Measurements from ENCODE around the gene CTSW. TPM values are rescaled to one million over a fixed set of nuclear protein-coding genes. Genes with fewer than 3 reads are reported as not detected.

The CTSW gene
- total and polyA plus RNA-seq, 2 donors, result 0.98 to 2.7 TPM

DNA sequence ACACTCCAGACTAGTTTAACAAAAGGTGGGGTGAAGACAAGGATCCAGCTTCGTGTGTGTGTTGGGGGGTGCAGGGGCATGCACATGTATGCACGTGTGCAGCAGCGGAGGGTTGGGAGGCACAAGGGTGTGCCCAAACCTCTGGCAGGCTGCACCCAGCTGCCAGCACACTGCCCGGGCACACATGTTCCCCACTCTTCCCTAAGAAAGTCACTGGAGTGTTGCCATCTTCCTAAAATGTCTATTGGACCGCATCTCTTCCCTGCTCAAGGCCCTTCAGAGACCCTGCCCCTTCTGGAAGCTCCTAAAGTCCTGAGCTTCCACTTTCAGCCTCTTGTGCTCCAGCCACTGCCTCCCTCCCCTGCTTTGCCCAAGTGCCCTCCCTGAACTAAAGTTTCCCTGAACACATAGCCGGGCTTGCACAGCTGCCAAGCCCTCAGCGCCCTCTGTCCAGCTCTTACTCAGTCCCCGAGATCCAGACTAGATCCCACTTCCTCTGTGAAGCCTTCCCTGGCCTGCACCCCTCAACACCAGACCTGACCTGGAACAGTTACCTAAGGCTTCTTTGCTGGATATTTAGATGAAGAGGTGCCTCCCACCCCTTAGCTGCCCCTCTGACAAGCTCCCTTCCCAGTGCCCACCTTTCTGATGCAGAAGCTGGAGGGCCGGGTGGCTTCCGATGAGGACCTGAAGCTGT is 27.7 kb upstream of the CTSW start:
- Histone ChIP-seq H3K27ac (ENCODE audit: low read depth) (no peak overlapping the region), H3K4me1 (ENCODE audit: insufficient read depth) (no peaks in the 10 kb centered on the region), H3K36me3 (ENCODE audit: insufficient read depth) (peaks cover 5% of the 10 kb centered on the region), H3K4me3 (ENCODE audit: low read depth, low read length) (no peak overlapping the region)
- DNase-seq (ENCODE audit: extremely low spot score), result no peak
- WGBS, result 85% methylated on average over 10 of the region's 10 CpGs

DNA sequence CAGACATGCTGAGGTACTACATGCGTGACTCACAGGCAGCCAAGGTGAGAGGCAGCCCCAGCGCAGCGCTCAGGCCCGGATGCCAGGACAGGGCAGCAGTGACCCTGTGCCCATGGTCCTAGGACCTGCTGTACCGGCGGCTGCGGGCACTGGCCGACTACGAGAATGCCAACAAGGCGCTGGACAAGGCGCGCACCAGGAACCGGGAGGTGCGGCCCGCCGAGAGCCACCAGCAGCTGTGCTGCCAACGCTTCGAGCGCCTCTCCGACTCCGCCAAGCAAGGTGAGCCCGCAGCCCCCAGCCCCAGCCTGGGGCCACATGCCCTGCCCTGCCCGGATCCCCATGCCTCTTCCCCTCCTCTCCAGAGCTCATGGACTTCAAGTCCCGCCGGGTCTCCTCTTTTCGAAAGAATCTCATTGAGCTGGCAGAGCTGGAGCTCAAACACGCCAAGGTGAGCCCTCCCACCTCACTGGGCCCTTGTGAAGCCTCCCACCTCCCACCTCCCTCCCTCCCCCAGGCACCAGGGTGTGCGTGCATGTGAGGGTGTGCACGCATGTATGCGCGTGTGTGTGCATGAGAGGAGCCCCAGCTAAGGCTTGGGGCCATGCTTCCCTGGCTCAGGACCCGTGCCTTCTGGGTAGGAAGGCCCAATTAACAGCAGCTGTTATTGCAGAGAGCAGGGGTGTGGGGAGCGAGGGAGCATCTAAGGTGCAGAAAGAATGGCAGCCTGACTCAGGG is 27.0 kb upstream of the CTSW start:
- peaks cover 5% of the 10 kb centered on the region for H3K36me3 ChIP-seq (ENCODE audit: insufficient read depth)
- WGBS, result 91% methylated on average over 33 of the region's 33 CpGs
- no peak for DNase-seq (ENCODE audit: extremely low spot score)
- no peak overlapping the region for H3K4me3 ChIP-seq (ENCODE audit: low read depth, low read length)
- no peaks in the 10 kb centered on the region for H3K4me1 ChIP-seq (ENCODE audit: insufficient read depth)
- no peak overlapping the region for H3K27ac ChIP-seq (ENCODE audit: low read depth)

DNA sequence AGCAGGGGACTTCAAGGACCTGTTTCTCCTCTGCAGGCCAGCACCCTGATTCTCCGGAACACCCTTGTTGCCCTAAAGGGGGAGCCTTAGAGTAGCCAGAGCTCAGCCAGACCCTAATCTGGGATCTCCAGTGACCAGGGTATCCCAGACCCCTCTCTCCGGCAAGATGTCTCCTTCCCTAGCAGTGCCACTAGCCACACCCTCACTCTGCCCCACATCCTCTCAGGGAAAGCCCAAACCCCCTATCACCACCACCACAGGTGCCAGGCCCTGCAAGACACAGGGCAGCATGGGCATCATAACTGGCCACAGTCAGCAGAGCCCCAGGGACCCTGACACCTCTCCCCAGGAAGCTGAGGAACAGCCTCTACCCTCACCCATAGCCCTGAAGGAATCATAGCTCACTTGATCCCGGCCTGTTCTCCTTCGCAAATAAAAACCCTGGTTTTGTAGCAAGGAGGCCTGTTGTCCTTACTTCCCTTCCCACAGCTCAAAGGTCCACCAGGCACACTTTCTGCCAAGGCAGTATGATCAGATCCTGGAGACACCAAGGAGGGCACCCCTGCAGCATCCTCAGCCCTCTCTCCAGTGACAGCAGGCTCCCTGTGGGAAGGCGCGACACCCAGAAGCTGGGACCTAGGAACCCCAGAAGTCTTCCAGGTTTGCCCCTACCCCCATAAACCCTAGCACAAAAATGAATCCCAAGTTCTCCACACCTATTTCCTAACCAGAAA is 26.2 kb upstream of the CTSW start:
- 87% methylated on average over 6 of the region's 6 CpGs for WGBS
- no peaks in the 10 kb centered on the region for H3K4me1 ChIP-seq (ENCODE audit: insufficient read depth)
- peaks cover 5% of the 10 kb centered on the region for H3K36me3 ChIP-seq (ENCODE audit: insufficient read depth)
- no peak for DNase-seq (ENCODE audit: extremely low spot score)
- H3K27ac ChIP-seq (ENCODE audit: low read depth), result no peak overlapping the region
- H3K4me3 ChIP-seq (ENCODE audit: low read depth, low read length), result no peak overlapping the region

DNA sequence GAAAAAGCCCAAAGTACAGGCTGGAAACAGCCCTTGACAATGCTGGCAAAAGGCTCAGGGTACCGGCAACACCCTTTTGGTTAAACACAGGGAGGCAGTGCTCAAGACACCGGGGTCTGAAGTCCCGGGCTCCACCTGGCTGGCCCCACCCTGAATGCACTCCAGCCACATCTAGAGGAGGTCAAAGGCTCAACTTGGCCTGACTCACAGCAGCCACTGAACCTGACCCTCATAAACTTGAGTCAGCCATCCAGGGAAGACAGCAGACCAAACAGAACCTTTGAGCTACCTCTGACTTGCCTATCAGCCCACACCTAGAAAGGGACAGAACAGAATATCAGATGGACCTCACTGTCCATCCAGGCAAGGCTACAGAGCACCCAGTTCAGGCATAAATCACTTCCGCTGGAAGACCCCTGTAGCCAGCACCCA is 25.5 kb upstream of the CTSW start:
- Histone ChIP-seq H3K27ac (ENCODE audit: low read depth) (no peak overlapping the region), H3K4me3 (ENCODE audit: low read depth, low read length) (no peak overlapping the region), H3K4me1 (ENCODE audit: insufficient read depth) (no peaks in the 10 kb centered on the region), H3K36me3 (ENCODE audit: insufficient read depth) (peaks cover 5% of the 10 kb centered on the region)
- 89% methylated on average over 4 of the region's 4 CpGs for WGBS
- DNase-seq (ENCODE audit: extremely low spot score), result no peak

DNA sequence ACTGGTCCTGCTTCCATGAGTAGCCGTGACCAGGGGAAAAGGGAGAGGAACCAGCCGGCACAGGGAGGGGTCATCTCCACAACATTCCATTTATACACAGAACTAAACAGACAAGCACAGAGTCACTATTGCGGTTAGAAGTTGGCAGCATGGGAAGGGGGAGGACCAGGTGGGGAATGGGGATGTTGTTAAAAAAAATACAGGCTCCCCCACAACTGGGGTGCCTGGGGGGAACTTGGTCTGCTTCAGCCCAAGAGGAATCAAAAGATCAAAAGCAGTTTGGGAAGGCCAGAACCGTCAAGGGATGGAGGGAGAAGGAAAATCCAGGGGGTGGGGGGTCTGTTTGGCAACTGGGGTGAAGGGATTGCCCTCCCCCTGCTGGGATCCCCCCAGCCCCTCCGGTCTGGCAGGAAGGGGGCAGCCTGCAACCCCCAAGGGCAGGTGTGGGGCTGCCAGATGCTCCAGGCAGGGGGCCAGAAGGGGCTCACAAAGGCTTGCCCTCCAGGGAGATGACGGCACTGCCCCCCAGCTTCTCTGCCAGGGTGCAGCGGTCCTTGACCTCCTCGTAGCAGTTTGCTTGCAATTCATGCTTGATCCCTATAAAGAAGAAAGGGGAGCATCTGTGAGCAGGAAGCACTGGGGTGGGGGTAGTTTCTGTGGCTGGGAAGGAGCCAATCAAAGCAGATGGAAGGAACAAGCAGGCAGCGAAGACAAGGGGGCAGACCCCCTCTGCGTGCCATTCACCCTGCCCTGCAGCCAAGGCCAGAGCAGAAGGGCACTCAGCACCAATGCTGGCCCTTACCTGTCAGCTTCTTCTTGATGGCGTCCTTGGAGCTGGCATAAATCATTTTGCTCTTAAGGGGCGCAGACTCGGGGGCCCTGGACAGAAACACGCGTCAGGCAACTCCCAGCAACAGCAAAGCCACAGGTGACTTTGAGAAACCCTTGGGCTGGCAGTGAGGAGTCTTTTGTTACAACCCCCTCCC is 24.5 kb upstream of the CTSW start:
- Histone ChIP-seq H3K27ac (ENCODE audit: low read depth) (no peak overlapping the region), H3K4me1 (ENCODE audit: insufficient read depth) (no peaks in the 10 kb centered on the region), H3K36me3 (ENCODE audit: insufficient read depth) (peaks cover 5% of the 10 kb centered on the region), H3K4me3 (ENCODE audit: low read depth, low read length) (no peak overlapping the region)
- WGBS, result 71% methylated on average over 15 of the region's 15 CpGs
- no peak for DNase-seq (ENCODE audit: extremely low spot score)

DNA sequence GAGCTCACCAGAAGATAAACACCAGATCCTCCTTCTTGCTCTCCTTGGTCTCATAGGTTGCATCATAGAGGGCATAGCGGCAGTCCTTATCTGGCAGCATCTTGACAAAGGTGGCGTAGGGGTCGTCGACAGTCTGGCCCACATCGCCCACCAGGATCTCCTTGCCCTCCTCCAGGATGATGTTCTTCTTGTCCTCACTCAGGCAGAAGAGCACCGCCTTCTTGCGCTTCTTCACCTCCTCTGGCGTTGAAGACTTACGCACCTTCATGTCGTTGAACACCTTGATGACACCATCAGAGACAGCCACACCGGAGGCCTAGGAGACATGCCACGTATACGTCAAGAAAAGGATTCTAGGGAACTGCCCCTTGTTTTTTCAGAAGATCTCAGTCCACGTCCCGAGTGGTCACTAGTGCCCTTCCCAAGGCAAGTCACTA is 23.7 kb upstream of the CTSW start:
- no peak overlapping the region for H3K4me3 ChIP-seq (ENCODE audit: low read depth, low read length)
- 78% methylated on average over 15 of the region's 15 CpGs for WGBS
- H3K36me3 ChIP-seq (ENCODE audit: insufficient read depth), result peaks cover 5% of the 10 kb centered on the region
- no peak overlapping the region for H3K27ac ChIP-seq (ENCODE audit: low read depth)
- no peak for DNase-seq (ENCODE audit: extremely low spot score)
- H3K4me1 ChIP-seq (ENCODE audit: insufficient read depth), result no peaks in the 10 kb centered on the region

DNA sequence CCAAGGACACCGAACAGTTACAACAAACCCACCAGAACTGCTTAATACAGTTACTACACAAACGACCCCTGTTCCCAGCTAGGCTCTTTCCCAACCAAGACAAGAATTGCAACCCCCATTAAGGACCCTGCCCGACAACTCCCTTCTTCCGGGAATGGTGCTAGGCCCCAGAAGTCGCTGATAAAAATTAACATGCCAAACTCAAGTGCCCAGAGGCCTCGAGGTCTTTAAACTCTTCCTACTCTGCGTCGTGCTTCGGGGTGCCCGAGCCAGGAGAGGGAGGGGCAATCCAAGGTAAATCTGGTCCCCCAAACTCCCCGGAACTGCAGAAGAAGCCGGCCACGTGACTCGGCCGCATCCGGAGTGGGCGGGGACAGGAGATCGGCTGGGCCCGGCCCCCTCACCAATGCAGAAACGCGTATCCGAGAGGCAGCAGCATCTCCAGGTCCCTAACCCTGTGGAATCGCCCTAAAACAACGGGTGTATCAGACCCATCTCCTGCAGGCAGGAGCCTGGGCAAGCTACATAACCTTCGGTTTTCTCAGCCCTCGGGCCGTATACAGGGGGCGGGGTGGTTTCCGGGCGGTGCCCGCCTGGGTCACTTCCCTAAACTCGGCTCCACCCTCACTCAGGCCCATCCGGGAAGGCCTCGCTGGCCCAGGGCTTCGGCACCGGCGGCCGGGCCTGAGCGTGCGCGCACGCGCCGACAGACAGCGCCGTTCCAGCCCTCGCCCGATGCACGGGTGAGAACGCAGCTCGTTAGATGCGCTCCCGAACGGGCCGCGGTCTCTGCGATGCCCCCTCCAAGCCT is 22.7 kb upstream of the CTSW start:
- Histone ChIP-seq H3K36me3 (ENCODE audit: insufficient read depth) (peaks cover 5% of the 10 kb centered on the region), H3K27ac (ENCODE audit: low read depth) (peak overlapping the region; percentile 93), H3K4me3 (ENCODE audit: low read depth, low read length) (peak overlapping the region; percentile 91), H3K4me1 (ENCODE audit: insufficient read depth) (no peaks in the 10 kb centered on the region)
- DNase-seq (ENCODE audit: extremely low spot score), result no peak
- WGBS, result 1% methylated on average over 57 of the region's 57 CpGs

DNA sequence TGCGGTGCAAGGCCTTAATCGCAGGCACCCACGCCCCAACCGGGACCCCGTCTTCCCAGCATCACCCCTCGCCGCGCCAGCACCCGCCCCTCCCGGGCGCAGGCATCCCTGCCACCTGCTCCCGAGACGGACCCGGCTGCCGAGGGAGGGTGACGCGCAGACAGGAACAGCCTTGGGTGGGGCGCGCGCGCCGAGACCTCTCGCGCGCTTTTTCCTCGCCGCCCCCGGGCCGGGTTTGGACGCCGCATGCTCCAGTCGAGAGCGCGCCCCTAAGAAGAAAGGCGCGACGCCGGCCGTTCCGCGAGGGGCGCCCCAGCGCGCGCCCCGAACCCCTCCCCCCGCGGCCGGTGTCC is 22.2 kb upstream of the CTSW start:
- Histone ChIP-seq H3K27ac (ENCODE audit: low read depth) (peak overlapping the region; percentile 93), H3K4me3 (ENCODE audit: low read depth, low read length) (peak overlapping the region; percentile 91), H3K36me3 (ENCODE audit: insufficient read depth) (peaks cover 3% of the 10 kb centered on the region), H3K4me1 (ENCODE audit: insufficient read depth) (no peaks in the 10 kb centered on the region)
- no peak for DNase-seq (ENCODE audit: extremely low spot score)
- under 1% methylated on average over 48 of the region's 49 CpGs for WGBS

DNA sequence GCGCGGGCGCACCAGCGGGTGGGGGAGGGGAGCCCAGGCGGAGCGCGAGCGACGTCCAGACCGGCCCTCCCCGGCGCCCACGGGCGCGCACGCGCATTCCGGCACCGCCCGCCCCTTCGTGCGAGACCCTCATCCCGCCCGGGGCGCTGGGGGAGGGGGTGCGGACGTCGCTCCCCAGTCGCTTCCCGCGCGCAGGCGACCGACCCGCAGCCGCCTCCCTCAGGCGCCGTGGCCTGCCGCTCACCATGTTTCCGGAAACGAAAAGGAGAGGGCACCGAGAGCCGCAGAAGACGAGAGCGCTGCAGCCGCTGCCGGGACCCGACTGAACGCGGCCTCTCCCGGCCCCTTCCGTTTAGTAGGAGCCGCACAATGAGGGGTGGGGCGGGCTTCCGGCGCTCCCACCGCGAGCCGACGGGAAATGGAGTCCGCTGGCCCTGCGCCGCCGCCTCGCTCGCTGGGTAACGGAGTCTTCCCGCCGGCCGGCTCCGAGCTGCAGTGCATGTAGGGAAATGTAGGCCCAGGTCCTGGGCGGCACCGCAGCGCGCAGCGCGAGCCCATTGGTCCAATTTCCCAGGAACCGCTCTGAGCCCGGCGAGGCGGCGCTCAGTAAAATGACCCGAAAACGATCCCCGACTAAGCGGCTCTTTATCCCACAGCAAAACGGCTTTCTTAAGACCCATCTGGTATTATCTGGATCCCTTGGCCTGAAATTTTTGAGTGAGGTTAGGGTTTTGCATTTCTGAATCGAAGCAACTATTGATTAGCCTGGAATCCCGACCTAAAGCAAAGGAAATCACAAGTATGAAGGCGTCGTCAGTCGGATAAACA is 21.6 kb upstream of the CTSW start, which contains the start of gene CFL1:
Gene CFL1, minus strand, starts transcription at position 328 of the 828 bp plus-strand sequence. Its CDS starts 81 bp downstream, at position 247.
- H3K4me1 ChIP-seq (ENCODE audit: insufficient read depth), result no peaks in the 10 kb centered on the region
- peak within 1 kb of the TSS; percentile 95 for H3K27ac ChIP-seq (ENCODE audit: low read depth)
- peak within 1 kb of the TSS; percentile 91 for H3K4me3 ChIP-seq (ENCODE audit: low read depth, low read length)
- under 1% methylated on average over 92 of the region's 92 CpGs for WGBS
- DNase-seq (ENCODE audit: extremely low spot score), result peak; percentile 91
- no peaks in the 10 kb centered on the region for H3K36me3 ChIP-seq (ENCODE audit: insufficient read depth)

DNA sequence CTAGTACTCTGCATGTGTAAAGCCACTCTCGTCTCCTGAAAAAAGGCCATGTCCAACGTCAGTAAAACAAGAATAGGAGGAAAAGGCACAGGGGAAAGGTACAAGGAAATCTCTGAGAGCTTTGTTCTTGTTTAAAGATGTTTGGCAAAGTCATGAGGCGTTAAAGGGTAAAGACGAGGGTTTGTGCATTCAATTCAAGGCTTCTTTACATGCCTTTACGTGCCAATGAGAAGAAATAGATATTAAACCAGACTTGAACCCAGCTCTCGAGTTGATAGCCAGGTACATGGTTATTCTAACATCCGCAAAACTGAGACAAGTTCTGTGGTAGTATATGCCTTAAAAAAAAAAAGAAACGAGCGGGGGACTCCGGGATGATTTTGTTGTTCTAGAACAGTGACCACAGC is 21.0 kb upstream of the CTSW start:
- DNase-seq (ENCODE audit: extremely low spot score), result no peak
- H3K36me3 ChIP-seq (ENCODE audit: insufficient read depth), result no peaks in the 10 kb centered on the region
- WGBS, result under 1% methylated on average over 10 of the region's 10 CpGs
- peak overlapping the region; percentile 34 for H3K4me3 ChIP-seq (ENCODE audit: low read depth, low read length)
- H3K4me1 ChIP-seq (ENCODE audit: insufficient read depth), result no peaks in the 10 kb centered on the region
- peak overlapping the region; percentile 95 for H3K27ac ChIP-seq (ENCODE audit: low read depth)

DNA sequence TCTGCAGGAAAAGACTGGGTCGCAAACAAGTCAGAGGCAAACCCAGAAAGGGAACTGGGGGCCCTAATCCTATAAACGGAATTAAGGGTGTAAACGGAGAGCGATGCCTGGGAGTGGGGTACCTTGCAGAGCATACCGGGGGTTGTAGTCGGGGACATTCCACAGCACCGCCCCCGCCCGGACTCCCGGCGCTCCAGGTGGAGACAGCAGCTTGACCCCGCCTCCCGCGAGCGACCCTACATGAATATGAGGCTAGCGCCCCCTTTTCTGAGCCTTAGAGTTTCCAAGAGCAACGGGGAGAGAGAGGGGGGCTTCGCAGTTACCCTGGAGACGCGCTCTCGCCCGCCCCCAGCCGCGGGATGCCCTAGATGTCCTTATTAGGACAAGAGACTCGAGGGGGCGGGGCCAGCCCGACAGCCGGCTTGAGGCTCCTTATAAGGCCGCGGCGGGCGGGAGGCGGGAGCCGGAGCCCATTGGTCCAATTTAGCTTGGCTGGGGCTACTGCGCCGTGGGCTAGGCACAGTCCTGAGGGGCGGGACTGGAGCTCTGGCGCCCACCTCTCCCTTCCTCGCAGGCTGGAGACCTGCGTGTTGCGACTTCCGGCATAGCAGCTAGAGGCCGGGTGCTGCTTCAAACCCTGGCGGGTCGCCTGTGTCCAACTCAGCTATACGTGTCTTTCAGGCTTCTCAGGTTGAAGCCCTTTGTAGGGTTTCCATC is 20.4 kb upstream of the CTSW start:
- H3K36me3 ChIP-seq (ENCODE audit: insufficient read depth), result no peaks in the 10 kb centered on the region
- H3K4me1 ChIP-seq (ENCODE audit: insufficient read depth), result no peaks in the 10 kb centered on the region
- peak overlapping the region; percentile 95 for H3K27ac ChIP-seq (ENCODE audit: low read depth)
- DNase-seq (ENCODE audit: extremely low spot score), result peak; percentile 94
- WGBS, result under 1% methylated on average over 46 of the region's 46 CpGs
- peak overlapping the region; percentile 34 for H3K4me3 ChIP-seq (ENCODE audit: low read depth, low read length)

Measured in urinary bladder (tissue), 4 donors.